GM12864 (cell line): ENCODE results near the gene FBXO10.
"Not testable (repeated sequence)": the region's sequence is repeated elsewhere in the genome, so short reads cannot be mapped to it uniquely, and the experiment has no call there.

ENCODE experiments used
- DNase-seq: peaks from one replicate; pipeline ENCODE4 v3.0.0-alpha.2; 2011; ENCODE audit warnings: low read depth
- H3K4me3 ChIP-seq: 2 replicates; pipeline ENCODE4 v1.5.1; 2011; ENCODE audit warnings: mild to moderate bottlenecking, low read depth, low read length, control low read depth
- CTCF ChIP-seq: IDR thresholded peaks from 2 replicates; pipeline ENCODE4 v1.5.1; 2011; ENCODE audit warnings: low read depth, mild to moderate bottlenecking, moderate library complexity, low read length, control low read depth, inconsistent platforms; ENCODE audit errors: missing control alignments

The FBXO10 gene

GRCh38 chr9:37474438-37474837, 101.7 kb downstream of the FBXO10 start:
- TF ChIP-seq CTCF: no peak
- H3K4me3 ChIP-seq: no peak overlapping the region
- no peak for DNase-seq

GRCh38 chr9:37473982-37474381, 102.2 kb downstream of the FBXO10 start:
- not testable (repeated sequence) for H3K4me3 ChIP-seq, DNase-seq

- peak overlapping the region; percentile 37; the same call in 1 of the 2 replicates for H3K4me3 ChIP-seq
- TF ChIP-seq CTCF: no peak
- DNase-seq: no peak
Measured at GRCh38 chr9:37471942-37472684, 104.1 kb downstream of the FBXO10 start.

- DNase-seq: no peak
- no peak overlapping the region for H3K4me3 ChIP-seq
- no peak for TF ChIP-seq CTCF
Measured at GRCh38 chr9:37468620-37469019, 107.6 kb downstream of the FBXO10 start.

GRCh38 chr9:37467530-37467929, 108.7 kb downstream of the FBXO10 start:
- not testable (repeated sequence) for DNase-seq, H3K4me3 ChIP-seq

- no peak for DNase-seq
- TF ChIP-seq CTCF: no peak
- H3K4me3 ChIP-seq: peak overlapping the region; percentile 70
Measured at GRCh38 chr9:37466037-37466709, 110.0 kb downstream of the FBXO10 start.

GRCh38 chr9:37465249-37466036, 110.7 kb downstream of the FBXO10 start, which contains the start of gene ZBTB5:
ZBTB5 (minus strand) TSS chr9:37465450; CDS start chr9:37442551, 22,899 bp downstream.
- peak within 1 kb of the TSS; percentile 70 for H3K4me3 ChIP-seq
- no peak for TF ChIP-seq CTCF
- peak; percentile 100 for DNase-seq
